Fibroblast of upper back skin (primary cell): ENCODE data around the gene CENPX.
"Not testable (repeated sequence)": the region's sequence is repeated elsewhere in the genome, so short reads cannot be mapped to it uniquely, and the experiment has no call there.

ENCODE experiments used
- DNase-seq: peaks from one replicate; pipeline ENCODE4 v3.0.0-alpha.2; 2013

Gene CENPX

GRCh38 chr17:82038796-82039409 is 16.2 kb upstream of the CENPX start:
- DNase-seq = not testable (repeated sequence)

DNA sequence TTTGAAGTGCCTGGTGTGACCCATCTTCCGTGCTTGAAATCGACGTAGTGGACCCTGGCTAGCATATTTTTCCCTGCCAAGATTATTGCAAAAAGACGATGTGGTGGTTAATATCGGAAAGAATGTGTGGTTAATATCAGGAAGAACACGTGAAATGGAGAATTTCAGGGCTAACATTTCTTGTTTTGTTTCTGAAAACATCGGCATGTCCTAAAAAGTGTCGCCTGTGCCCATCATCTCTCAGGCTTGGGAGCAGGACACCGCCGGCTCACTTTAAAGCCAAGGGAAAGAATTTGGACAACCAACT is 15.2 kb upstream of the CENPX start:
- no peak for DNase-seq

DNA sequence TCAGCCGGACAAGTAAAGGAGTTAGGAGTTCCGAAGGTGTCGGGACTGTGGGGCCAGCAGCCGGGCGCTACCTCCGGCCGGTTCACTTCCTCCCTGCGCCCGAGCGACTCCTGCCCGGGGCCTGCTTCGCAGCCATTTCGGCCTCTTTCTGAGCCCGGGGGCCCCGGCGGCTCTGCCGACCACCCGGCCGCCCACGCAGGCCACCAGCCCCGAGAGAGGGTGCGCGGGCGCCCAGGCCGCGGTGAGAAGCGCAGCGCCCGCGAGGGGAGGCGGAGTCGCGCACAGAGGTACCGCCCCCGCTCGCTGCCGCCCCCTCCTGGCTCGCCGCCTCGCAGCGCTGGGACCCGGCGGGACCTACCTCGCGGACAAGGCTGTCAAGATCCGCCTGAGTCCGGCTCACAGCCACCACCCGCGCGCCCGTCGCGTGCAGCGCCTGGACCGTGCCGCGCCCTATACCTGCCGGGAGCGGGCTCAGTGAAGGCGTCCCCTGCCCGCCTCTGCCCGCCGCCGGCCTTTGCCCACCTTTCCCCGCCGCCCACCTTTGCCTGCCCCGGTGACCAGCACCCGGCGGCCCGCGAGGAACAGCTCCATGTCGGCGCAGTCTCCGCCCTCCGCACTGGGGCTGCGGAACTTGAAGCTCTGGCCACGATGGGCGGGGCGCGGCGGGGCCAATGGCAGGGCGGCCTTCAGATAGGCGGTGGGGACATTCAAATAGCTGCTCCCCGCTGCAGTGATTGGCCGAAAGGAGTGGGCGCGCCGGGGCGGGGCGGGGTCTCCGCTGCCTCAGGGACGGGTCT is 14.6 kb upstream of the CENPX start, which contains the start of gene DCXR:
TSS of gene DCXR (minus strand) at position 606 of the 797 bp plus-strand sequence. CDS start at position 591, 15 bp downstream.
- DNase-seq = peak; percentile 94

- no peak for DNase-seq
Observed at GRCh38 chr17:82036634-82037091, 14.0 kb upstream of the CENPX start.

DNA sequence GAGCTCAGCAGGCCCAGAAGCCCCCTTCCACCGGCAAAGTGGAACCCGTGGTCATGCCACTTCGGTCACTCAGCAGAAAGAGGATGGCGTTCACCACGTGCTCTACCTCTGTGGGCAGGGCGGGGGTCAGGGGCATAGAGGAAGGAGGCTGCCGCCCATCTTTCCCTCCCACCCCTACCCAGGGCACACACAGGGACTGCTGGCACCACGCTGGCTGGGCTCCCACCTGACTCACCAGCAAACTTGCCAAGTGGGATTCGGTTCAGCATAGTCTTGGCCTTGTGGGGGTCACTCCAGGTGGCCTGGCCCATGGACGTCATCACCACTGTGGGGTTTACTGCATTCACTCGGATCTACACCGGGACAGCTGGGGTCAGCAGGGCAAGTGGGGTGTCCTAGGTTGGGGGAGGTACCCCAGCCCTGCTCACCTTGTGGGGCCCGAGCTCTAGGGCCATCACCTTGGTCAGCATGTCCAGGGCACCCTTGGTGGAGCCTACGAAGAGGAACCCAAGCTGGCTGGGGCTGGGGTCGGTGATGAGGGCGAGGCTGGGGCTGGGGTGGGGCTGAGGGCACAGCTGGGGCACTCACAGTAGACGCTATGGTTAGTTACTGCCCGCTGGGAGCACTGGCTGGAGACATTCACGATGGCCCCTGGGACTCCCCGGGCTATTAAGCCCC is 13.4 kb upstream of the CENPX start:
- no peak for DNase-seq

DNA sequence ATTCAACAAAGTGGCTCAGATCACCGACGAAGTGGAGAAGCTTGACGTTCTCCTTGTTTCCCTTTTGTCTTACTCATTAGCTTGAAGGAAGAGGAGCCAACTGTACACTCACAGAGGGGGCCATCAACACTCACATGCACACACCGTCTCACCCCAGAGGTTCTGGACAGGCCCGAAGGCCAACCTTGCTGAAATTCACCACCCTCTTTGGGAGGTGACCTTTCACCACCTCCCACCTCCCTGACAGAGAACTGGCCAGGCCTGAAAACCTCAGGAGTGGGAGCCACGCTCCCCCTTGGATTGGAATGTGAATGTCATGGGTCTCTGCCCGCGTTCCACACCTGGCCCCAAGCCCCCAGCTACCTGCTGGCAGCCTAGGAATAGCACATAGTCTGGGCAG is 12.8 kb upstream of the CENPX start:
- DNase-seq = no peak

DNA sequence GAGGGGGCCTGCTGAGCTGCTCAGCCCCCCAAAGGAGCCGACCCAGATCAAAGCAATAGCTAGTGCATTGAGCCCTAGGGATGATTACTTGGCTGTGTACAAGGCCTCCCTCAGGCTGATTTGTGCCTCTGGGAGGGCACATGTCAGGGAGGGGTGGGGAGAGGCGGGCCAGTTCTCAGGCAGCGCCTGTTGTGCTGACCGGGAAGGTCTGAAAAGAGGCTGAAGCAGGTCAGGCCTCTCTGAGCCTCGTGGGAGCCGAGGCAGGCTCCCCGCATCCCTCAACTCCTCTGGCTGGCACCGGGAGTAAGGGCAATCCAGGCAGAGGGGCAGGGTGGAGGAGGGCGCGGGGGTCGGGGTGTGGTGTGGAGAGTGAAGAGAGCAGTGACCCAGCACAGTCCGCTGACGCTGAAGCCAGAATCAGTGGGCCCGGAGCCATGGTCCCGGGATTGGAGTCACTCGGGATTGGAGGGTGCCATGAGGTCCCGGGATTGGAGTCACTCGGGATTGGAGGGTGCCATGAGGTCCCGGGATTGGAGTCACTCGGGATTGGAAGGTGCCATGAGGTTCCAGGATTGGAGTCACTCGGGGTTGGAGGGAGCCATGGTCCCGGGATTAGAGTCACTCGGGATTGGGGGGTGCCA is 11.8 kb upstream of the CENPX start:
- no peak for DNase-seq

- DNase-seq = no peak
Observed at GRCh38 chr17:82033359-82034085, 10.8 kb upstream of the CENPX start.

- no peak for DNase-seq
Observed at GRCh38 chr17:82031885-82032627, 9.4 kb upstream of the CENPX start.

GRCh38 chr17:82031303-82031884 is 8.7 kb upstream of the CENPX start, which contains the start of gene RAC3:
TSS of gene RAC3 (plus strand) at chr17:82031678. CDS start at chr17:82031762, 84 bp downstream.
- no peak for DNase-seq

DNA sequence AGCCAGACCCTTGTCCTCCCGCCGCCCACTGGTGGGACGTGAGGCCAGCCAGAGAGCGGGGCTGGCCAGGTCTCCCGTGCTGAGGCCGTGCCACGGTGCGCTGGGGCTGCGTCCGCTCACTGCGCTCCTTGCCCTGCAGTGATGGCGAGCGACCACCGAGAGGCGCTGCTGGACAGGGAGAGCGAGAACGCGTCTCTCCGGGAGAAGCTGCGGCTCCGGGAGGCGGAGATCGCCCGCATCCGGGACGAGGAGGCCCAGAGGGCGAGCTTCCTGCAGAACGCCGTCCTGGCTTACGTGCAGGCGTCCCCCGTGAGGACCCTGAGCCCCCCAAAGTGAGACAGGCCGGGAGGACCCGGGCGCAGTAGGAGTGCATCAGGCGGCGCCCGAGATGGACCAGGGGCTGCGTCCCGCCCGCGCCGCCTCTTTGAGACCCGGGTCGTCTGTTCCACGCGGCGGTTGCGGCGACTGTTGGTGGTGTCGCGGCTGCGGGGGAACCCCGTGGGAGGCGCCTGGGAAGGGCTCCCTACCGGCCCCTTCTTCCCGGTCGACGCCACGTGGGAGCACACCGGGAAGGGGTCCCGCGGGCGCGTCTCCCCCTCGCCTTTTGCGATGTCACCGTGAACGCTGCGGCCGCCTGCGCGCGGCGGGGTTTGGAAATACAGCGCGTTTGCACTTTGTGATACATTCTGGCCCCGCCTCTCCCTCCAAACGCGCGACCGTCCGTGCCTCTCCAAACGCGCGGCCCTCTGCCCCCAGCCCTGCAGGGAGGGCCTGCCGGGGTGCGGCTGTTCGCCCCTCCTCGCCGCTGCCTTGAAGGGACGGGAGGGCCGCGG is 8.0 kb upstream of the CENPX start:
- peak; percentile 69 for DNase-seq

DNA sequence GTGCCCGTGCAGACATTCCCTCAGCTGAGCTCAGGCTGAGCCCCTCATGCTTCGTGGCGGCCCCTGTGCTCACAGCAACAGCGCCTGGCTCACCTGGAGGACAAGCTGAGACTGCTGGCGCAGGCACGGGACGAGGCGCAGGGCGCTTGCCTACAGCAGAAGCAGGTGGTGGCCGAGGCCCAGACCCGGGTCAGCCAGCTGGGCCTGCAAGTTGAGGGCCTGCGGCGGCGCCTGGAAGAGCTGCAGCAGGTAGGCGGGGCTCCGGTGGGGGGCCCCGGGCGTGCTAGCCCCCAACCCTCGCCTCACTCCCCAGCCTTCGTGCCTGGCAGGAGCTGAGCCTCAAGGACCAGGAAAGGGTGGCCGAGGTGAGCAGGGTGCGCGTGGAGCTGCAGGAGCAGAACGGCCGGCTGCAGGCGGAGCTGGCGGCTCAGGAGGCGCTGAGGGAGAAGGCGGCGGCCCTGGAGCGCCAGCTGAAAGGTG is 7.4 kb upstream of the CENPX start:
- DNase-seq = no peak

GRCh38 chr17:82029391-82029790 is 6.7 kb upstream of the CENPX start:
- DNase-seq = no peak

DNA sequence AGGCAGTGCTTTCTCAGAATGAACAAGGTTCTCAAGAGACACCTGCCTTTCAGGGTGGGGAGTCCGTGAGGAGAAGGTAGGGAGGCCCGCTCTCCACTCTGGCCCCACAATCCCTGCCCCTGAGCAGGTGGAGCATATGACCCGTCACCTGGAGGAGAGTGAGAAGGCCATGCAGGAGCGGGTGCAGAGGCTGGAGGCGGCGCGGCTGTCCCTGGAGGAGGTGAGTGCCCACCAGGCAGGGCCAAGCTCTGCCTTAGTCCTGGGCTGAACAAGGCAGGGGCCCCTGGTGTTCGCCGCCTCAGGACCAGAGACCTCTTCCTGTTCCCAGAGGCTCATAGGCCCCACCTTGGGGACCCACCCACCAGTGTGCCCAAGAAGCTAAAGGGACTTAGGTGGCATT is 6.3 kb upstream of the CENPX start:
- DNase-seq = no peak

GRCh38 chr17:82028246-82028645 is 5.6 kb upstream of the CENPX start:
- DNase-seq = no peak

DNA sequence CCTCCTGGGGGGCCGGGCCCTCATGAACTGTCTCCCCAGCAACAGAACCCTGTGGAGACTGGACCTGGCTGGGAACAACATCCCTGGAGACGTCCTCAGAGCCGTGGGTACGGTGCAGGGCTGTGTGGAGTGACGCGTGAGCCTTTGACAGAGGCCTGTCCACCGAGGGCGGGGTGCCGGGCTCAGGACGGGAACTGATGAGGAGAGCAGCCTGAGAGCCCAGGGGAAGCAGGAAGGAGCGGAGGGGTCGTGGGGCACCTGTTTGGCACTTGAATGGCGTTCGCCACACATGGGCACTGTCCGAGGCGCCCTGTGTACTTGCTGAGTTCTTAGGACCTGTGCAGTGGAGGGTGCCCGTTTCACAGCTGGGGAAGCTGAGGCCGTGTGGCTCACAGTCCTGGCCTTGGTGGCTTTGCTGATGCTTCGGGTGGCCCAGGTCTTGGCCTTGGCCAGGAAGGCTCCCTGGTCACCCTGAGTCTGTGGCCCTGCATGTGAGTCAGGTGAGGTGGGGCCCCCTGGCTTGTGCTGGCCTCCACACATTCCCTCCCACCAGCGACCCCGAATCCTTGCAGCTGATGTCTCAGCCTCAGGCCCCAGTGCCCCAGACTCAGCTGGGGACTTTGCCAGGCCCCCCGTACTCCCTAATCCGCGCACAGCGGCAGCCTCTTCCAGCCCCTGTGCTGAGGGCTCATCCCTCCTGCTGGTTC is 2.9 kb upstream of the CENPX start:
- DNase-seq = no peak

- DNase-seq = no peak
Observed at GRCh38 chr17:82024859-82025258, 2.2 kb upstream of the CENPX start.

GRCh38 chr17:82023447-82024241 is 966 bp upstream of the CENPX start:
- DNase-seq = no peak

- peak; percentile 100 for DNase-seq
Observed at GRCh38 chr17:82022981-82023446, 336 bp upstream of the CENPX start, which contains the start of gene LRRC45. TSS of gene LRRC45 (plus strand) at chr17:82023305. CDS start at chr17:82023644, 339 bp downstream.
